HG02678 (cell line): ENCODE measurements around the gene MAGEA2B.
"Not testable (repeated sequence)": the region's sequence is repeated elsewhere in the genome, so short reads cannot be mapped to it uniquely, and the experiment has no call there.

ENCODE experiments used
- ATAC-seq: cut with Tn5 transposase; IDR thresholded peaks from one replicate; pipeline ENCODE4 v1.9.1; 2021; ENCODE audit warnings: mild to moderate bottlenecking, moderate library complexity; ENCODE audit not compliant: unreplicated experiment

Gene MAGEA2B, protein sequence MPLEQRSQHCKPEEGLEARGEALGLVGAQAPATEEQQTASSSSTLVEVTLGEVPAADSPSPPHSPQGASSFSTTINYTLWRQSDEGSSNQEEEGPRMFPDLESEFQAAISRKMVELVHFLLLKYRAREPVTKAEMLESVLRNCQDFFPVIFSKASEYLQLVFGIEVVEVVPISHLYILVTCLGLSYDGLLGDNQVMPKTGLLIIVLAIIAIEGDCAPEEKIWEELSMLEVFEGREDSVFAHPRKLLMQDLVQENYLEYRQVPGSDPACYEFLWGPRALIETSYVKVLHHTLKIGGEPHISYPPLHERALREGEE

DNA sequence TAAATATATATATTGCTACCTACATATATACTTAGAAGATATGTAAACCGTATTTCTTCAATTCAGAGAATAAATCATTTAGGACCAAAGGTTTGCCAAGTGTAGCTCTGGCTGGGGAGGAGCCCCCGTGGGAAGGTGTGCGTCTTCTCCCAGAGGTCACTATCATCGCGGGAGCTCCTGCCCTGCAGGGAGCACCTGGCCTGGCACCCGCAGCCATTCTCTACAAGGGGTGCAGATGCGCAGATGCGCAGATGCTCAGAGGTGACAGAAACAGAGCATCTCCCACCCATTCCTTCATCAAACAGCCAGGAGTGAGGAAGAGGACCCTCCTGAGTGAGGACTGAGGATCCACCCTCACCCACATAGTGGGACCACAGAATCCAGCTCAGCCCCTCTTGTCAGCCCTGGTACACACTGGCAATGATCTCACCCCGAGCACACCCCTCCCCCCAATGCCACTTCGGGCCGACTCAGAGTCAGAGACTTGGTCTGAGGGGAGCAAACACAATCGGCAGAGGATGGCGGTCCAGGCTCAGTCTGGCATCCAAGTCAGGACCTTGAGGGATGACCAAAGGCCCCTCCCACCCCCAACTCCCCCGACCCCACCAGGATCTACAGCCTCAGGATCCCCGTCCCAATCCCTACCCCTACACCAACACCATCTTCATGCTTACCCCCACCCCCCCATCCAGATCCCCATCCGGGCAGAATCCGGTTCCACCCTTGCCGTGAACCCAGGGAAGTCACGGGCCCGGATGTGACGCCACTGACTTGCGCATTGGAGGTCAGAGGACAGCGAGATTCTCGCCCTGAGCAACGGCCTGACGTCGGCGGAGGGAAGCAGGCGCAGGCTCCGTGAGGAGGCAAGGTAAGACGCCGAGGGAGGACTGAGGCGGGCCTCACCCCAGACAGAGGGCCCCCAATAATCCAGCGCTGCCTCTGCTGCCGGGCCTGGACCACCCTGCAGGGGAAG lies at the start of gene MAGEA2B:
Gene MAGEA2B (plus strand): TSS at position 814 of the 973 bp plus-strand sequence. CDS start 2,479 bp downstream, outside the sequence.
- not testable (repeated sequence) for ATAC-seq

DNA sequence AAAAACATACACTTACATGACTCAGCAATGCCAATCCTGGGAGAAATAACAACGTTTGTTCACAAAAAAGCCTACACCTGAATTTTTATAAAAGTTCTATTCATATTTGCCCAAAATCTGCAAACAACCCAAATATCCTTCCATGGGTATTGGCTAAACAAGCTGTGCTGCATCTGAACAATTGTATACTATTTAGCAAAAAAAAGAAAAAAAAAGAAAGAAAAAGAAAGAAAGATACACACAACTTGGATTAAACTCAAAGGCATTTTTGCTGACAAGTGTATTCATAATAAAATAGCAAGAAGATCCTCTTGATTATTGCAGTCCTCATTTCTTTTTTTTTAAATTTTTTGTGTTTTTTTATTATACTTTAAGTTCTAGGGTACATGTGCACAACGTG lies 40.3 kb upstream of the MAGEA2B start:
- no peak for ATAC-seq

DNA sequence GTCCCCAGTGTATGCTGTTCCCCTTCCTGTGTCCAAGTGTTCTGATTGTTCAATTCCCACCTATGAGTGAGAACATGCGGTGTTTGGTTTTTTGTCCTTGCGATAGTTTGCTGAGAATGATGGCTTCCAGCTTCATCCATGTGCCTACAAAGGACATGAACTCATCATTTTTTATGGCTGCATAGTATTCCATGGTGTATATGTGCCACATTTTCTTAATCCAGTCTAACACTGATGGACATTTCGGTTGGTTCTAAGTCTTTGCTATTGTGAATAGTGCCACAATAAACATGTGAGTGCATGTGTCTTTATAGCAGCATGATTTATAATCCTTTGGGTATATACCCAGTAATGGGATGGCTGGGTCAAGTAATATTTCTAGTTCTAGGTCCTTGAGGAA lies 39.8 kb upstream of the MAGEA2B start:
- ATAC-seq, result not testable (repeated sequence)

GRCh38 chrX:152681012-152681411 lies 33.4 kb upstream of the MAGEA2B start:
- not testable (repeated sequence) for ATAC-seq

DNA sequence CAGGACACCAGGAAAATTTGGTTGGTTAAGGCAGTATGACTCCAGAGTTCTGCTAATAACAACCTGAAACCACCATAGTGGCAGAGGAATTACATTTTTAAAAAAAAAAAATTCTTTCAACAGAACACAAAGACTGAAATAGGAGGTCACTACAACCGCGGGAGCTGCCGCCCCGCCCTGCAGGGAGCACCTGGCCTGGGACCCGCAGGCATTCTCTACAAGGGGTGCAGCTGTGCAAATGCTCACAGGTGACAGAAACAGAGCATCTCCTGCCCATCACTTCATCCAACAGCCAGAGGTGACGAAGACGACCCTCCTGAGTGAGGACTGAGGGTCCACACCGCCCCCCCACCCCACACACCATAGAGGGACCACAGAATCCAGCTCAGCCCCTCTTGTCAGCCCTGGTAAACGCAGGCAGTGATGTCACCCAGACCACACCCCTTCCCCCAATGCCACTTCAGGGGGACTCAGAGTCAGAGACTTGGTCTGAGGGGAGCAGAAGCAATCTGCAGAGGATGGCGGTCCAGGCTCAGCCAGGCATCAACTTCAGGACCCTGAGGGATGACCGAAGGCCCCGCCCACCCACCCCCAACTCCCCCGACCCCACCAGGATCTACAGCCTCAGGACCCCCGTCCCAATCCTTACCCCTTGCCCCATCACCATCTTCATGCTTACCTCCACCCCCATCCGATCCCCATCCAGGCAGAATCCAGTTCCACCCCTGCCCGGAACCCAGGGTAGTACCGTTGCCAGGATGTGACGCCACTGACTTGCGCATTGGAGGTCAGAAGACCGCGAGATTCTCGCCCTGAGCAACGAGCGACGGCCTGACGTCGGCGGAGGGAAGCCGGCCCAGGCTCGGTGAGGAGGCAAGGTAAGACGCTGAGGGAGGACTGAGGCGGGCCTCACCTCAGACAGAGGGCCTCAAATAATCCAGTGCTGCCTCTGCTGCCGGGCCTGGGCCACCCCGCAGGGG lies 16.2 kb upstream of the MAGEA2B start, which contains the start of gene MAGEA3:
Gene MAGEA3 (plus strand): TSS at position 843 of the 980 bp plus-strand sequence. CDS start 2,039 bp downstream, outside the sequence.
- ATAC-seq, result not testable (repeated sequence)

DNA sequence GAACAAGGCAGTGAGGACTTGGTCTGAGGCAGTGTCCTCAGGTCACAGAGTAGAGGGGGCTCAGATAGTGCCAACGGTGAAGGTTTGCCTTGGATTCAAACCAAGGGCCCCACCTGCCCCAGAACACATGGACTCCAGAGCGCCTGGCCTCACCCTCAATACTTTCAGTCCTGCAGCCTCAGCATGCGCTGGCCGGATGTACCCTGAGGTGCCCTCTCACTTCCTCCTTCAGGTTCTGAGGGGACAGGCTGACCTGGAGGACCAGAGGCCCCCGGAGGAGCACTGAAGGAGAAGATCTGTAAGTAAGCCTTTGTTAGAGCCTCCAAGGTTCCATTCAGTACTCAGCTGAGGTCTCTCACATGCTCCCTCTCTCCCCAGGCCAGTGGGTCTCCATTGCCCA lies 14.0 kb upstream of the MAGEA2B start:
- not testable (repeated sequence) for ATAC-seq

GRCh38 chrX:152706500-152706899 lies 7.9 kb upstream of the MAGEA2B start:
- not testable (repeated sequence) for ATAC-seq

DNA sequence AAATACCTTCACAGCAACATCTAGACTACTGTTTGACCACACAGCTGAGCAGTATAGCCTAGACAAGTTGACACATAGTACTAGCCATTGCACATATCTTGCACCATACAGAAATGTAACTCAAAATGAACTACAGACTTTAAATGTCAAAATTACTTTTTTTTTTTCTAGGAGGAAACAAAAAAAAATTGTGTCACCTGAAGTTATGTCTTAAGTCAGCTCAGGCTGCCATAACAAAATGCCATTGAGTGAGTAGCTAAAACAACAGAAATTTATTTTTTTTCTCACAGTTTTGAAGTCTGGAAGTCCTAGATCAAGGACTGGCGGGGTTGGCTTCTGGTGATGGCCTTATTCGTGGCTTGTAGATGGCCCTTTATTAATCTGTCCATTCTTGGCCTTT lies 5.3 kb upstream of the MAGEA2B start, which contains the start of gene CSAG2:
Gene CSAG2 (minus strand): TSS at position 101 of the 400 bp plus-strand sequence. CDS start 161 bp downstream, outside the sequence.
- not testable (repeated sequence) for ATAC-seq

GRCh38 chrX:152713195-152713594 lies 1.2 kb upstream of the MAGEA2B start:
- ATAC-seq, result not testable (repeated sequence)

GRCh38 chrX:152725409-152725808 lies 11.0 kb downstream of the MAGEA2B start:
- no peak for ATAC-seq

GRCh38 chrX:152733261-152733975 lies 19.0 kb downstream of the MAGEA2B start, which contains the start of the genes CSAG1 and MAGEA12:
CSAG1 (minus strand) TSS chrX:152733721; CDS start chrX:152732460, 1,261 bp downstream.
MAGEA12 (plus strand) TSS chrX:152733757; CDS start chrX:152736162, 2,405 bp downstream.
- ATAC-seq, result no peak

DNA sequence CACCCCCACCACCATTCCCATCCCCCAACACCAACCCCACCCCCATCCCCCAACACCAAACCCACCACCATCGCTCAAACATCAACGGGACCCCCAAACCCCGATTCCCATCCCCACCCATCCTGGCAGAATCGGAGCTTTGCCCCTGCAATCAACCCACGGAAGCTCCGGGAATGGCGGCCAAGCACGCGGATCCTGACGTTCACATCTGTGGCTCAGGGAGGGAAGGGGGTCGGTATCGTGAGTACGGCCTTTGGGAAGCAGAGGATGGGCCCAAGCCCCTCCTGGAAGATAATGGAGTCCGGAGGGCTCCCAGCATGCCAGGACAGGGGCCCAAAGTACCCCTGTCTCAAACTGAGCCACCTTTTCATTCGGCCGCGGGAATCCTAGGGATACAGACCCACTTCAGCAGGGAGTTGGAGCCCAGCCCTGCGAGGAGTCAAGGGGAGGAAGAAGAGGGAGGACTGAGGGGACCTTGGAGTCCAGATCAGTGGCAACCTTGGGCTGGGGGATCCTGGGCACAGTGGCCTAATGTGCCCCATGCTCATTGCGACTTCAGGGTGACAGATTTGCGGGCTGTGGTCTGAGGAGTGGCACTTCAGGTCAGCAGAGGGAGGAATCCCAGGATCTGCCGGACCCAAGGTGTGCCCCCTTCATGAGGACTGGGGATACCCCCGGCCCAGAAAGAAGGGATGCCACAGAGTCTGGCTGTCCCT lies 19.9 kb downstream of the MAGEA2B start:
- not testable (repeated sequence) for ATAC-seq

- no peak for ATAC-seq
These were observed 20.7 kb downstream of the MAGEA2B start for GRCh38 chrX:152735101-152735500.

DNA sequence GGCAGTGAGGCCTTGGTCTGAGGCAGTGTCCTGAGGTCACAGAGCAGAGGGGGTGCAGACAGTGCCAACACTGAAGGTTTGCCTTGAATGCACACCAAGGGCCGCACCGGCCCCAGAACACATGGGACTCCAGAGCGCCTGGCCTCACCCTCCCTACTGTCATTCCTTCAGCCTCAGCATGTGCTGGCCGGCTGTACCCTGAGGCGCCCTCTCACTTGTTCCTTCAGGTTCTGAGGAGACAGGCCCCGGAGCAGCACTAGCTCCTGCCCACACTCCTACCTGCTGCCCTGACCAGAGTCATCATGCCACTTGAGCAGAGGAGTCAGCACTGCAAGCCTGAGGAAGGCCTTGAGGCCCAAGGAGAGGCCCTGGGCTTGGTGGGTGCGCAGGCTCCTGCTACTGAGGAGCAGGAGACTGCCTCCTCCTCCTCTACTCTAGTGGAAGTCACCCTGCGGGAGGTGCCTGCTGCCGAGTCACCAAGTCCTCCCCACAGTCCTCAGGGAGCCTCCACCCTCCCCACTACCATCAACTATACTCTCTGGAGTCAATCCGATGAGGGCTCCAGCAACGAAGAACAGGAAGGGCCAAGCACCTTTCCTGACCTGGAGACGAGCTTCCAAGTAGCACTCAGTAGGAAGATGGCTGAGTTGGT lies 21.6 kb downstream of the MAGEA2B start:
- no peak for ATAC-seq

- ATAC-seq, result not testable (repeated sequence)
These were observed 22.1 kb downstream of the MAGEA2B start for GRCh38 chrX:152736528-152736927.

DNA sequence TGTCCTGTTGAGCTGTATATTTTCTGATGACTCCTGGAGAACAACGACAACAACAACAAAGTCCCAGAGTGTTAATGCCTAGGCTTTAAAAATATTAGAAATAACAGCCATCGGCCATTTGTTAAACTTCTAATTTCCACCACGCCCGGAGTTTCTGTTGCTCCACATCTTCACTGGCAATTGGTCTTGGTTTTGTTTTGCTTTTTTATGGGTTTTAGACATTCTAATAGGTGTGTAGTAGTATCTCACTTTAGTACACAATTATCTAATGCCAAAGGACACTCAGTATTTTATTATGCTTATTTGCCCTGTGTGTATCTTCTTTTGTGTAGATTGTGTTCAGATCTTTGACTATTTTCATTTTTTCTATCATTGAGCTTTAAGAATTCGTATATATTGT lies 24.1 kb downstream of the MAGEA2B start:
- no peak for ATAC-seq

GRCh38 chrX:152753686-152754650 lies 39.5 kb downstream of the MAGEA2B start, which contains the start of gene MAGEA2:
MAGEA2 (minus strand) TSS chrX:152753842; CDS start chrX:152751363, 2,479 bp downstream.
- ATAC-seq, result not testable (repeated sequence)
